ENCODE data around the gene PDE4D.

PDE4D gene

GRCh38 chr5:59648949-59649921 lies 244.3 kb downstream of the PDE4D start:
- no peak for DNase-seq

DNA sequence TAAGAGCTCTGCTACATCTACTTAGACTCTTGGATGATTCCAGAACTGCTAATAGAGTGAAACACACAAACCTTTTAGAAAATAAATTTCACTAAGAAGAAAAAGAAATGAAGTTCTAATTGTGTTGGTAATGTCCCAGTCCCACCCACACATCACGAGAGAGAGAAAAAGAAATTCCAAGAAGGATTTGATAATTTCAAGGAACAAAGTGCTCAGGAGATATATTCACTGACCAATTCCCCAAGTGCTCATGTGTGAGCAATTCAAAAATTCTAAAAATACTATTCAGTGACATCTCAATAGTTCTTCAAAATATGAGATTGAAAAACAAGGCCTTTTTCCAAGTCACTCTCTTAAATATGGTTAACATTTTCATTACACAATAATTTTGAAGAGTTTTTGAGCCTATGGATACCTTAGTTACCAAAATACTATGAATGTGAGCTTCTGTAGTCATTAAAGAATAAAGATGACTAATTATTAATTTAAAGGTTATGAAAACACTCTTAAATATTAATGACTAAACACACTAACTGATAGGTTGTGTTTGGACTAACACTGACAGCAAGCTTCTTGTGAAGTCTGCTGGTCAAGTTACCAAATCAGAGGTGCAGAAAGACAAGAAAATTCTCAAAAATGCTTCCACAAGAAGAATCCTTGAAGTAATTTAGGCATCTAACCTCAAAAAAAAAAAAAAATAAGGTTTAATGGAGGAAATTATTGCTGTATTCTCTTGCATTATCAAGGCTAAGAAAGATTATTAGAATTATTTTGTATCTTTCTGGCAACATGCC lies 245.3 kb downstream of the PDE4D start:
- no peak for DNase-seq

GRCh38 chr5:59645380-59645779 lies 248.1 kb downstream of the PDE4D start:
- DNase-seq, result no peak

GRCh38 chr5:59640411-59640810 lies 253.1 kb downstream of the PDE4D start:
- DNase-seq, result no peak

DNA sequence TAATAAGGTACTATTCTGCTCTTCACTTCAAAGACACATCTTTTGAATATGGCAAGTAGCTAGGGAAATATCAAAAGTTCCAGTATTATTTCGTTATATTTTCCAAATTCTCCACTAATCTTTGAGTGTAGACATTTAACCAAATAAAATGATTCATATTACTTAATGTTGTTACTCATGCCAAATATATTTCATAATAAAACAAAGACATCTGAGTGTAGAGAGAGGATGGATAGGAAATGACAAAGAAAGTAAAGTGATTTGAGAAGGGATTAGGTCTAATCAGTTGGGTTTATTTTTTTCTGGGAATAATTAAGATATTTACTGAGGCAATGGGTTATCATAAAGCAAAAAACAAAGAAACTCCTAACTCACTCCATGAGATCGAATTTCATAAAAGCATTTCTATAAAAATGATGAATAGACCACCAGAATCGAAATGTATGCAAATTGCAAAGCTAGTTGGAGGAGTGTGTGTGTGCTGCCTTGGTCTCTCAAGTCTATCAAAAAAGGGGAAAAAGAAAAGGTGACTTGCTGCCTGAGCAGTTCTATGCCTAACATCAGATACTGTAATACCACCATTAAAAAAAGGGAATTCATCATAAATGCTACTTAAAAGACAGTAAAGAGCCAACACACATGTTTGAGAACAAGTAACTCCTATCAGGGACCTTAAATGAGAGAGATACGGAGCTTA lies 255.5 kb downstream of the PDE4D start:
- DNase-seq, result no peak

DNA sequence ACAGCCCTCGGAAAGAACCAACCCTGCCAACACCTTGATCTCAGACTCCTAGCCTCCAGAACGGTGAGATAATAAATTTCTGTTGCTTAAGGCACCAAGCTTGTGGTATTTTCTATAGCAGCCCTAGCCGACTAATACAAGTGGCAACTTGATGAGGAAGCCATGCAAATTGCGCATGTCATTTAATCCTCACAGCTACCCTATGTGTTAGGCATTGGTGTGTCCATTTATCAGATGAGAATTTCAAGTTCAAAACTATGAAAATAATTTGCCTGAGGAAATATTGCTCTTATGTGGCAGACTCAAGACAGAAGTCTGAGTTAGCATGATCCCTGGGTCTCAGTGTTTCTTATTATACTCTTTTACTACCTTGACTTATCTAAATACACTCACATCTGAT lies 264.0 kb downstream of the PDE4D start:
- DNase-seq, result no peak

DNA sequence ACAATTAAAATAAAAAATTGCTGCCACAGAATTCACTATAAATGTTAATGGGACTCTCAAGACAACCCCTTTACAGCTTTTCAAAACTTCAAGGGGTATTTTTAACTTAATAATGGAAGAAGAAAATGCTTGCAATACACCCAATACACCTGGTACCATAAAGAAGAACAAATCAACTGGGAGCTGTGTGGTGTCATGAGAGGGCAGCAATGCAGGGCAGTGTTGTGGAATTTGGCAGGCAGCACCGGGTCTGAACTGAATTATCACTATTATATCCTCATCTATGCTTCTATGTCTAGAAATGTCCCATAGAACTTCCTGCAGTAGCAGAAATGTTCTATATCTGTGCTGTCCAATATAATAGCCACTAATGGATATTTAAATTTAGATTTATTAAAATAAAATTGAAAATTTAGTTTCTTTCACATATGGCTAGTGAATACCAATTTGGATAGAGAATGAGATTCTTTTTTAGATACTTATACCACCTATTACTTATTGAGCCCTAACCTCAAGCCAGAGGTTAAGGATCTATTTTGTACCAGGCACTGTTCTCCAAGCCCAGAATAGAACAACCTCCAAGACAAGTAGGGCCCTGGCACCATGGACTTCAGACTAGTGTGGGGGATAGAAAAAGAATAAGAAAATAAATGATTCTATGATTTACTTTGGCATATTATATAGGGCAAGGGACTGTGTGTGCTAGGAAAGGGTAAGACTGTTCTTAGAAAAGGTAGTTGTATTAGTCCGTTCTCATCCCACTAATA lies 265.3 kb downstream of the PDE4D start:
- DNase-seq, result no peak

GRCh38 chr5:59624898-59625297 lies 268.6 kb downstream of the PDE4D start:
- DNase-seq, result no peak

DNA sequence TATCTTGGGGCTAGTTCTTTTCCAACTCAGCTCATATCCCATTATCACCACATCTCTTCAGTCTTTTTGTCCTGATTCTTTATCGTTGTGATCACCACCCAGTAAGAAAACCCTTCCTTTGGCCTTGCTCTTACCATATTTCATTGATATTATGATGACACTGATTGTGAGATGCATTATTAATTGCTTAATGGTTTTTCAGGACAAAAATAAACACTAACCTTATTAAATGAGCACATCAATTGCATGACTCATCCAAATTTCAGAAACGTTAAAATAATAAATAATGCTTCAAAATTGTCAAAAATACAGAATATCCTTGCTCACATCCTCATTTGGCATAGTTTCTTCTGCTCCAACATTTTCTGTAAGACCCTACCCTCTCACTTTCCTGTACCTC lies 270.7 kb downstream of the PDE4D start:
- no peak for DNase-seq

DNA sequence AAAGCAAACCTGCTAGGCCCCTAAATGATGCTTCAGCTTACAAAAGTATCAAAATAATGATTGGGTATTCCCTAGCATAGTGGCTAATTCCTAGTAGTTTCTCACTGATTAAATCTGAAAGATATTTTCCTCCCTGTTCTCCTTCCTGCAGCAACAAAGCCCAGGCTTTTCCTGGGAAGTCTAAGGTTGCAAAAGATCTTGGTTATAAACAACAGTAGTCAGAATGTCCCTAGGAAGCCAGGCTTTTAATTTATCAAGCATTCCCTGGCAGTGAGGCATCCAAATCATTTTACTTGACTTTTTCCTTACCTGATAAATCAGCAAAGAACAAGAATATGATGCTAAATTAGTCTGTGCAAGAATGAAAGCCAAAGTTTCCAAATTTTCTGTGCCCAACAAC lies 272.0 kb downstream of the PDE4D start:
- DNase-seq, result no peak

- DNase-seq, result no peak
Observed at GRCh38 chr5:59620535-59621212, 272.9 kb downstream of the PDE4D start.

DNA sequence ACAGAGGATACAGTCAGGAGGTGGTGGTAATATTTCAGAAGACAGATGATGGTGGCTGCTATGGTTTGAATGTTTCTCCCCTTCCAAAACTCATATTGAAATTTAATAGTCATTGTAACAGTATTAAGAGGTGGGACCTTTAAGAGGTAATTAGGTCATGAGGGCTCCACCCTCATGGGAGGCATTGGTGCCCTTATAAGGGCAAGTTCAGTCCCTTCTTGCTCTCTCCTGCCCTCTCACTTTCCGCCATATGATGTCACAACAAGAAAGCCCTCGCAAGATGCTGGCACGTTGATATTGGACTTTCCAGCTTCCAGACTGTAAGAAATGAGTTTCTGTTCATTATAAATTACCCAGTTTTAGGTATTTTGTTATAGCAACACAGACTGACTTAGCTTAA lies 274.9 kb downstream of the PDE4D start:
- DNase-seq, result no peak

DNA sequence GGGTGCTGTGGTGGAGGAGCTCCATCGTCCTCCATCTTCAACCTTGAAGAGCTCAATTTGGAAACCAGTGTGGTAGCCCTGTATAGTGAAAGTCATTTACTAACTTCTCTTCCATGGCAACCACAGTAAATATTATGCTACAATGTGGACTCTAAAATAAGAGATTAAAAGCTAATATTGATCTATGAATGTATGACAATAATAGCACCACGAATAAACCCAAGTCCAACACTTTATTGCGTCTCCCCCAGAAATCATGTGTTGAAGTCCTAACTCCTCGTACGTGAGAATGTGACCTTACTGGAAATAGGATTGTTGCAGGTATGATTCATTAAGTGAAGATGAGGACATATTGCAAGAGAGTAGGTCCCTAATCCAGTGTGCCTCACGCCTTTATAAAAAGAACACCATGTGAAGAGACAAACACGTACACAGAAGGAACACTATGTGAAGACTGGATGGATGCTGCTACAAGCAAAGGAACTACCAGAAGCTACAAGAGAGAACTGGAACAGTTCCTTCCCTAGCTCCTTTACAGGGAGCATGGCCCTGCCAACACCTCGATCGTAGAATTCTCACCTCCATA lies 276.2 kb downstream of the PDE4D start:
- no peak for DNase-seq

GRCh38 chr5:59616413-59616812 lies 277.1 kb downstream of the PDE4D start:
- DNase-seq, result no peak

DNA sequence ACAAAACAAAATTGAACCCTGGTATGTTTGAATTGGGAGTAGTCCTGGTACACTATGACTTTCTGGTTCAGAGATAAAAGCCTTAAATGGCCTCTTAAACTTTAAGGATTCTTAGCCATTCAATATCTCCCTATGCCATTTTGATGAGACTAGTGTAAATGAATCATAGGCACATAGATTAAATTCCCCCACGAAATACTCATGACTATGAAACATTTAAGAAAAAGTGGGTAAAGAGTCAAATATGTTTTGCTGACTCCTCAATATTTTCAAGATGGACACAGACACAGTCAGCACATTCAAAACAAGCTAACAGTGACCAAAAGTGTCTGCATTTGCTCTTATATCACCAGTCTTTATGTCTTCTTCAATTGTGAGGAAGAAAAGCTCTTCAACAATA lies 278.3 kb downstream of the PDE4D start:
- no peak for DNase-seq

- DNase-seq, result no peak
Observed at GRCh38 chr5:59609501-59610265, 283.8 kb downstream of the PDE4D start.

- DNase-seq, result no peak
Observed at GRCh38 chr5:59608745-59609144, 284.8 kb downstream of the PDE4D start.

DNA sequence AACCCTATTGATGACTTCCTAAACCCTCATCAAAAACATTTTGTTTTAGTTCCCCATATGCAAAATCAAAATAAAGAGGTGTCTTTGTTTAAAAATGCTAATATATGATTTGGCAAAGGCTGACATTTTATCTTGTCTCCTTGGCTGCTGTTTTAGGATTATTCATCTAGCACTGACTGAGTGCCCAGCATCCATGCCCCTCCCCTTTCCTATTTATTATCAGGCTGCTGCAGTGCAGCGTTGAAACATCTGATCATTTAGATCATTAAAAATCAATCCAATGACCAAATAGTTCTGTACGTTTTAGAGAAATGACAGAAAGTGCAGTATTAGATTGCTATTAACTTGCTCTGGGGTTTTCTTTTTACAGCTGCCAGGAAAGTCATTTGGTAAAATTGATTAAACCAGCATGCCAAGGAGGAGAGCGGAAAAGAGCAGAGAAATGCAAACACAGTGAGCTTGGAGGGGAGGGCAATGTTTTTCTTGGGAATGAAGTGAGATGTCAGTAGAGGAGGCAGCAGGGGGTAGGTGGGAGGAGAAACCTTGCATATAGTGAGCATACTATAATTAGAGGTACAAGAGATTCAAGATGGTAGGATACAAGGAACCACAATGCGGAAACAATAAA lies 286.3 kb downstream of the PDE4D start:
- DNase-seq, result no peak

DNA sequence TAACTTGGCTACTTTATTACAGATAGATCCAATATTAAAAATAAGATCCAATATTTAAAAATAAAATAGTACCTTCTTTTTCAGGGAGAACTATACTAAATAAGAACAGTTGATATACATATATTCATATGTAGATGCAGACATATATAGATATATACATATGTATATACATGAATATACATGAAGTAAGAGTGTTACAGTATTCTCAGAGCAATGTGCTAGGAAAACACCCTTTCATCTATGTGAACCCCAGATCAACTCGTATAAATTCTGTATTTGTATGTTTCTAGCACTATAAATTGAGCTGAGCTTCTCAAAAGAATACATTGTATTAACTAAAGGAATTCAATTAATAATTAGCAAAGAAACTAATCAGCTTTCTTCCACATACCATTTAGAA lies 287.6 kb downstream of the PDE4D start:
- no peak for DNase-seq

DNA sequence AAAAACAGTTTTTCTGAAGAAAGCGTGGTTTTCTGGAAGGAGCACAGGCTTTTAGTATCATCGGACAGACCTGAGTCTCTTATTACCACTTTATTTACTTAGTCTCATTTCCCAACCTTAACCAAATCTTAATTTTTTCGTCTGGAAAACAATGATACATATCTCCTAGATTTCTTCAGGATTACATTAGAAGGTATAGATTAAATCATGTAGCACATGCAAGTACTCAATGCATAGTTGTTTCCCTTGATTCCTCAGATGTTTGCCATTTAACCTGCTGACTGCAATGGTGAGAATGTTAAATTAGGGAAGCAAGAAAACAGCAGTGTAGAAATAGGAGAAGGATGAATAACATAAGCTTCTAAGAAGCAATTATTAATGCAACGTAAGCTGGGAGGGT lies 289.4 kb downstream of the PDE4D start:
- no peak for DNase-seq
